T-cell (primary cell): ENCODE results near the gene CCL28. TPM values are rescaled to one million over a fixed set of nuclear protein-coding genes. Genes with fewer than 3 reads are reported as not detected.

Source experiments
- ATAC-seq, 4 experiments: fragments of 200-7000 bp in 3 of 4; fragments of 150-1000 bp in 1 of 4; cut with Tn5 transposase; replicated peaks in 1 of 4; 1 replicate in 3 of 4; 2 replicates in 1 of 4; pipeline ENCODE4 v1.10.0; 2021; ENCODE audit warnings: moderate library complexity in 3 of 4, mild to moderate bottlenecking in 2 of 4, moderate number of reproducible peaks in 1 of 4
- CTCF ChIA-PET, 2 donors: fragments of 300-600 bp; sonication (Branson Sonifier 250); formaldehyde crosslinking; loops; one replicate each; lab custom pipeline; 2022; ENCODE audit warnings: antibody characterized with exemption in 2 of 2; lab: Charles Lee
- POLR2A ChIA-PET, 2 donors: fragments of 300-600 bp; sonication (Branson Sonifier 250); formaldehyde crosslinking; loops; one replicate each; lab custom pipeline; 2022; ENCODE audit warnings: antibody characterized with exemption in 2 of 2; lab: Charles Lee
- DNase-seq, 35 experiments: peaks; one replicate each; pipeline versions ENCODE4 v3.0.0 to v3.0.0-alpha.2; 2013 to 2023
- H3K27ac ChIP-seq: one replicate; pipeline ENCODE4 v1.5.1; 2013; ENCODE audit warnings: low read length
- H3K27me3 ChIP-seq, 2 experiments: replicated peaks in 1 of 2; 1 replicate in 1 of 2; 2 replicates in 1 of 2; pipeline versions ENCODE4 v1.6.1 to v1.7.0; 2013; ENCODE audit warnings: low read length in 1 of 2, mixed read lengths in 1 of 2; ENCODE audit not compliant: control insufficient read depth in 2 of 2, insufficient read depth in 2 of 2; ENCODE audit errors: extremely low read depth in 1 of 2
- H3K36me3 ChIP-seq, 2 donors: 1 replicate in 1 of 2; 2 replicates in 1 of 2; pipeline versions ENCODE4 v1.6.1 to v1.7.0; 2013; ENCODE audit warnings: low read length in 1 of 2; ENCODE audit not compliant: control insufficient read depth in 2 of 2, insufficient read depth in 1 of 2; ENCODE audit errors: extremely low read depth in 1 of 2
- H3K4me1 ChIP-seq, 2 experiments: 1 replicate in 1 of 2; 2 replicates in 1 of 2; pipeline versions ENCODE4 v1.6.1 to v1.7.0; 2013; ENCODE audit warnings: low read length in 2 of 2, mixed read lengths in 1 of 2; ENCODE audit not compliant: insufficient read depth in 2 of 2, control insufficient read depth in 1 of 2; ENCODE audit errors: extremely low read depth in 1 of 2
- H3K4me3 ChIP-seq, 2 donors: 1 replicate in 1 of 2; 2 replicates in 1 of 2; pipeline versions ENCODE4 v1.5.1 to v1.7.0; 2013; ENCODE audit warnings: mild to moderate bottlenecking in 2 of 2, low read length in 1 of 2, moderate library complexity in 1 of 2; ENCODE audit not compliant: control insufficient read depth in 1 of 2; ENCODE audit errors: extremely low read depth in 1 of 2
- H3K9me3 ChIP-seq: 2 replicates; pipeline ENCODE4 v1.7.0; 2013
- H3K27ac Mint-ChIP-seq, 2 donors: one replicate each; pipeline ENCODE4 v1.8.0; 2020 to 2021; ENCODE audit warnings: mild to moderate bottlenecking in 2 of 2, mixed read lengths in 2 of 2
- H3K27me3 Mint-ChIP-seq, 2 donors: one replicate each; pipeline ENCODE4 v1.8.0; 2021 to 2022; ENCODE audit warnings: mixed read lengths in 2 of 2
- H3K36me3 Mint-ChIP-seq: one replicate; pipeline ENCODE4 v1.8.0; 2021; ENCODE audit warnings: mixed read lengths
- H3K4me1 Mint-ChIP-seq, 3 donors: one replicate each; pipeline ENCODE4 v1.8.0; 2020 to 2022; ENCODE audit warnings: mixed read lengths in 3 of 3, mild to moderate bottlenecking in 1 of 3
- H3K4me3 Mint-ChIP-seq, 3 donors: one replicate each; pipeline ENCODE4 v1.8.0; 2020 to 2022; ENCODE audit warnings: mild to moderate bottlenecking in 3 of 3, mixed read lengths in 3 of 3, moderate library complexity in 3 of 3
- H3K9me3 Mint-ChIP-seq, 3 donors: one replicate each; pipeline ENCODE4 v1.8.0; 2020 to 2022; ENCODE audit warnings: mixed read lengths in 3 of 3
- WGBS: methylation state at CpG from one replicate; pipeline ENCODE4 v1.1.5; 2013; ENCODE audit warnings: missing lambda C conversion rate; ENCODE audit not compliant: insufficient coverage; 5-methylcytosine and 5-hydroxymethylcytosine counted together
- total RNA-seq, 35 experiments: library from RNA in 6 of 35; stranded (reverse) in 6 of 35; fragments of 120-200 nt in 1 of 35; gene quantifications; one replicate each; pipeline versions ENCODE4 v1.2.1 to v1.2.4 and lab custom pipeline; 2013 to 2026

The CCL28 gene
- total RNA-seq, 5 donors from 2014 or later (not counting 1 experiment from before 2014, with no cell fraction given): 13.3 to 18.1 (median 15.8) TPM

DNA sequence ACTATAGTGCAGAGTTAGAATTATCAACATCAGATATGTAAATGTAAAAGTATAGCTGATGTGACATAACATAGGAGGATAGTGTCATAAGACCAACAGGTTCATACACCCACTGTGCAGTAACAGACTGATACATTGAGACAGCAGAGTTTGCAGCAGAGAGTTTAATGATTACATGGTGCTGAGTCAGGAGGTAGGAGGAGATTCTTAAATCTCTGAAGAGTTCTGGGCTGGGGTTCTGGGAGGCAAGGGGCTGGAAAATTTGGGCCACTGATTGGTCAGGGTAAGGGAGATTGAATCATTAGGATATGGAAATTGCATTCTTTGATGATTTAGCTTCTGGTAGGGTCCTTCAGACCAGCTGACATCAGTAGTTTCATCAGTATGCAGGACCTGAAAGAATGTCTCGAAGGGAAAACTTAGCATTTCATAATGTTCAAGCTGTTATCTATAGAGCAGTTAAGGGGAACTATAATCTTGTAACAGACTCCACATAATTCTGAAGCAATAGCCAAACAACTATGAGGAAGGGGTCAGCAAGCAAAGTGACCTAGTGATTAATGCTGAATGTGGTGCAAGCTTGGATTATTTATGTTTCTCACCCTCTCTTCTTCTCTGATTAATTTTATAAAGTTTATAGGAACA lies 35.6 kb downstream of the CCL28 start:
- Mint-ChIP-seq H3K27me3 (no peaks in the 10 kb centered on the region), H3K4me3 (no peak overlapping the region), H3K9me3 (no peaks in the 10 kb centered on the region), H3K36me3 (peaks cover 44% of the 10 kb centered on the region), H3K27ac (no peak overlapping the region), H3K4me1 (no peaks in the 10 kb centered on the region)
- no peak for ATAC-seq
- H3K27me3 ChIP-seq: no peaks in the 10 kb centered on the region
- peaks cover 9 to 24% of the 10 kb centered on the region in 2 donors for H3K36me3 ChIP-seq
- no CpG with 5 or more reads among the region's 1 CpG for WGBS
- H3K4me3 ChIP-seq: no peak overlapping the region
- no peak overlapping the region for H3K27ac ChIP-seq
- H3K4me1 ChIP-seq: no peaks in the 10 kb centered on the region
- DNase-seq: no peak
- no peaks in the 10 kb centered on the region for H3K9me3 ChIP-seq
- POLR2A ChIA-PET: no interaction called here
- CTCF ChIA-PET: no interaction called here

DNA sequence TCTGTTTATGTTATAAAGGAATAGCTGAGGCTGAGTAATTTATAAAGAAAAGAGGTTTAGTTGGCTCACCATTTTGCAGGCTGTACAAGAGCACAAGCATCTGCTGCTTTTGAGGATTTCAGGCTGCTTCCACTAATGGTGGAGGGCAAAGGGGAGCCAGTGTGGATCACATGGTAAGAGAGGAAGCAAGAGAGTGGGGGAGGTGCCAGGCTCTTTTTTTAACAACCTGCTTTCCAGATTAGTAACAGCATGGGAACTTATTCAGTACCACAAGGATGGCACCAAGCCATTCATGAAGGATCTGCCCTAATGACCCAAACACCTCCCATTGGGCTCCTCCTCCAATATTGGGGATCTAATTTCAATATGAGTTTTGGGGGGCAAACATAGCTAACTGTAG lies 40.4 kb downstream of the CCL28 start:
- no peaks in the 10 kb centered on the region for H3K4me1 Mint-ChIP-seq
- no peak overlapping the region for H3K27ac Mint-ChIP-seq
- peaks cover 49% of the 10 kb centered on the region for H3K36me3 Mint-ChIP-seq
- ATAC-seq: no peak
- H3K9me3 ChIP-seq: no peaks in the 10 kb centered on the region
- ChIA-PET POLR2A (no interaction called here), CTCF (interaction anchor here in 1 of 2 donors (0.6 to 1.0 kb wide), 2 partner anchors 16 to 231 kb away, joined by 3 to 4 read pairs; no protein-coding TSS in a partner anchor)
- DNase-seq: no peak
- H3K27me3 Mint-ChIP-seq: peaks cover 0 to 2% of the 10 kb centered on the region in 2 donors
- H3K9me3 Mint-ChIP-seq: peaks cover 0 to 8% (median 7%) of the 10 kb centered on the region in 3 donors
- H3K4me1 ChIP-seq: no peaks in the 10 kb centered on the region
- H3K27ac ChIP-seq: no peak overlapping the region
- peaks cover 0 to 8% of the 10 kb centered on the region in 2 experiments for H3K27me3 ChIP-seq
- no peak overlapping the region for H3K4me3 ChIP-seq
- peaks cover 0 to 6% of the 10 kb centered on the region in 2 donors for H3K36me3 ChIP-seq
- no peak overlapping the region for H3K4me3 Mint-ChIP-seq

GRCh38 chr5:43370352-43370751 lies 41.8 kb downstream of the CCL28 start:
- peaks cover 3 to 4% of the 10 kb centered on the region in 2 donors for H3K27me3 Mint-ChIP-seq
- H3K27ac Mint-ChIP-seq: no peak overlapping the region
- DNase-seq: no peak
- Histone ChIP-seq H3K4me3 (no peak overlapping the region), H3K4me1 (no peaks in the 10 kb centered on the region), H3K36me3 (no peaks in the 10 kb centered on the region), H3K27ac (no peak overlapping the region), H3K27me3 (peaks cover 0 to 11% of the 10 kb centered on the region in 2 experiments), H3K9me3 (no peaks in the 10 kb centered on the region)
- WGBS: no CpG with 5 or more reads among the region's 1 CpG
- H3K36me3 Mint-ChIP-seq: peaks cover 38% of the 10 kb centered on the region
- ATAC-seq: no peak
- H3K9me3 Mint-ChIP-seq: peaks cover 5 to 13% (median 13%) of the 10 kb centered on the region in 3 donors
- ChIA-PET POLR2A (no interaction called here), CTCF (no interaction called here)
- H3K4me3 Mint-ChIP-seq: no peak overlapping the region
- H3K4me1 Mint-ChIP-seq: no peaks in the 10 kb centered on the region

GRCh38 chr5:43369651-43370050 lies 42.5 kb downstream of the CCL28 start:
- no peak overlapping the region for H3K4me3 Mint-ChIP-seq
- ATAC-seq (no peak), DNase-seq (no peak)
- Histone ChIP-seq H3K4me1 (no peaks in the 10 kb centered on the region), H3K4me3 (no peak overlapping the region), H3K27me3 (peaks cover 0 to 11% of the 10 kb centered on the region in 2 experiments), H3K27ac (no peak overlapping the region), H3K36me3 (no peaks in the 10 kb centered on the region), H3K9me3 (no peaks in the 10 kb centered on the region)
- ChIA-PET POLR2A (no interaction called here), CTCF (no interaction called here)
- H3K27ac Mint-ChIP-seq: no peak overlapping the region
- H3K4me1 Mint-ChIP-seq: no peaks in the 10 kb centered on the region
- H3K27me3 Mint-ChIP-seq: peaks cover 3 to 4% of the 10 kb centered on the region in 2 donors
- peaks cover 38% of the 10 kb centered on the region for H3K36me3 Mint-ChIP-seq
- H3K9me3 Mint-ChIP-seq: peaks cover 5 to 15% (median 15%) of the 10 kb centered on the region in 3 donors

DNA sequence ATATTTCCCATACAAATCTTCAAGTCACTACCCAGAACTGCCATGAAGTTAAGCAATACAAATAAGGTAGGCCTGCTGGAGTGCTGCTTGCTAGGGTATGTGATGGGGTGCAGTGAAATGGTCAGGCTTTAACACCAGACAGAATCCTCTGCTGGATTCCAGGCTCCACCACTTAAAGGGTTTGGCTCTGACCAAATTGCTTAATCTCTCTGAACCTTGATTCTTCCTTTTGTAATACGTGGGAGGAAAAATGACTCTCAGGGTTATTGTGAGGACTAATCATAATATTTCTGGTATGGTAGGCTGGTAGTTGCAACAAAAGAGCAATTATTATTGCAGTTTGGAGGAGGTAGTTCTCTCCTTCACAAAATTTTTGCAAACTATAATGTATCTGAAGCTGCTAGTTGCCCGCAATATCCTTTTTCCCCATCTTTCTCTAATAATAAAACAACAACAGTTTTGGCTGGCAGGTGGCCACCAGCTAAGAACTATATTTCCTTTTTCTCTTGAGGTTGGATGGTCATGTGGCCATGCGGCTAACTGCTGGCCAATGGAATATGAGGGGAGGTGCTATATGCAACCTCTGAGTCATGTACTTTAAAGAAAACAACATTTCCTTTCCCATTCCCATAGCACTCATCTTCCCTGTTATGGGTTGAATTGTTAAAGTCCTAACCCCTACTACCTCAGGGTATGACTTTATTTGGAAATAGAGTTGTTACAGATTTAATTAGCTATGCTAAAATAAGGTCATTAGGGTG lies 44.1 kb downstream of the CCL28 start:
- CTCF ChIA-PET: no interaction called here
- POLR2A ChIA-PET: no interaction called here
- peaks cover 27% of the 10 kb centered on the region for H3K36me3 Mint-ChIP-seq

DNA sequence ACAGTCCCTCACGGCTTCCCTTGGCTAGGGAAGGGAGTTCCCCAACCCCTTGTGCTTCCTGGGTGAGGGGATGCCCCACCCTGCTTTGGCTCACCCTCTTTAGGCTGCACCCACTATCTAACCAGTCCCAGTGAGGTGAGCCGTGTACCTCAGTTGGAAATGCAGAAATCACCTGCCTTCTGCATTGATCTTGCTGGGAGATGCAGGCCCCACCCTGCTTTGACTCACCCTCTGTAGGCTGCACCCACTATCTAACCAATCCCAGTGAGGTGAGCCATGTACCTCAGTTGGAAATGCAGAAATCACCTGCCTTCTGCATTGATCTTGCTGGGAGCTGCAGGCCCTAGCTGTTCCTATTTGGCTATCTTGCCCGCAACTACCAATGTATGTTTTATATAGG lies 44.7 kb downstream of the CCL28 start:
- no peaks in the 10 kb centered on the region for H3K9me3 ChIP-seq
- peaks cover 5 to 15% (median 15%) of the 10 kb centered on the region in 3 donors for H3K9me3 Mint-ChIP-seq

More for the DNA sequence above, 44.1 kb downstream of the CCL28 start:
- H3K9me3 Mint-ChIP-seq: peaks cover 5 to 15% (median 15%) of the 10 kb centered on the region in 3 donors
- H3K27ac Mint-ChIP-seq: no peak overlapping the region
- Histone ChIP-seq H3K27me3 (peaks cover 0 to 11% of the 10 kb centered on the region in 2 experiments), H3K4me1 (no peaks in the 10 kb centered on the region), H3K36me3 (no peaks in the 10 kb centered on the region), H3K4me3 (no peak overlapping the region), H3K9me3 (no peaks in the 10 kb centered on the region), H3K27ac (no peak overlapping the region)
- no CpG with 5 or more reads among the region's 3 CpGs for WGBS
- ATAC-seq: no peak
- H3K4me3 Mint-ChIP-seq: no peak overlapping the region
- no peaks in the 10 kb centered on the region for H3K4me1 Mint-ChIP-seq
- H3K27me3 Mint-ChIP-seq: peaks cover 3 to 4% of the 10 kb centered on the region in 2 donors
- DNase-seq: no peak

More for the DNA sequence above, 44.7 kb downstream of the CCL28 start:
- DNase-seq (no peak), ATAC-seq (no peak)
- Mint-ChIP-seq H3K36me3 (peaks cover 27% of the 10 kb centered on the region), H3K4me1 (no peaks in the 10 kb centered on the region), H3K4me3 (no peak overlapping the region), H3K27ac (no peak overlapping the region), H3K27me3 (peaks cover 3 to 4% of the 10 kb centered on the region in 2 donors)
- WGBS: 62% methylated on average over 2 of the region's 3 CpGs
- ChIA-PET CTCF (no interaction called here), POLR2A (no interaction called here)
- Histone ChIP-seq H3K27ac (no peak overlapping the region), H3K27me3 (peaks cover 0 to 11% of the 10 kb centered on the region in 2 experiments), H3K36me3 (no peaks in the 10 kb centered on the region), H3K4me1 (no peaks in the 10 kb centered on the region), H3K4me3 (no peak overlapping the region)
